Left kidney (tissue), 2 donors: ENCODE measurements around the gene ANO7. TPM values are rescaled to one million over a fixed set of nuclear protein-coding genes. Genes with fewer than 3 reads are reported as not detected.

Source experiments
- DNase-seq: peaks from one replicate; pipeline ENCODE4 v3.0.0-alpha.2; 2013
- polyA plus RNA-seq: library from polyadenylated mRNA; unstranded; fragments of 120-200 nt; gene quantifications from one replicate; pipeline ENCODE4 v1.2.1, GENCODE V29; 2013; ENCODE audit not compliant: insufficient read length

The ANO7 gene
- polyA plus RNA-seq, 1 donor: 2.5 TPM

- DNase-seq: no peak
These were observed 84.9 kb downstream of the ANO7 start for GRCh38 chr2:241273210-241274020.

DNA sequence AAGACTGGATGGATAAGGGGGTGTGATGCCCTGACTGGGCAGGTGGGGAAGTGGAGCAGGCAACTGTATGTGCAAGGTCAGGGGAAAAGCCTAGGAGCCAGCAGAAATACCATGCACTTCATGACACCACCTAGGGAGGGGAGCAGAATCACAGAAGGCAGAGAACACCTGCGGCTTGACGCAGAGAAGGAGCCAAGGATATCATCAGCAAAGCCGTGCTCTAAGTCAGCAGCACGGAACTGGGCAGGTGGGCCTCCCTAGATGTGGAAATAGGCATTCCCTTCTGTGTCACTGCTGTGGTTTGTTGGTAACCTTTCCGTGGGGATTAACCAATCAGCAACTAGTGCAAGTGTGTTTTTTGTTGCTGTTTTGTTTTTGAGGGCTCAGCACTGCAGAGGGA, 85.7 kb downstream of the ANO7 start:
- DNase-seq: no peak

Other genes starting within 250 kb of the ANO7 start
- 8.2 TPM for gene SNED1, start 190.1 kb upstream of the ANO7 start, polyA plus RNA-seq
- 74.1 TPM for gene MTERF4, start 86.4 kb upstream of the ANO7 start, polyA plus RNA-seq
- gene PASK, start 39.2 kb upstream of the ANO7 start, polyA plus RNA-seq: 28.8 TPM
- 83.6 TPM for gene PPP1R7, start 38.2 kb upstream of the ANO7 start, polyA plus RNA-seq
- gene HDLBP, start 127.0 kb downstream of the ANO7 start, polyA plus RNA-seq: 375 TPM
- 675 TPM for gene SEPTIN2, start 127.2 kb downstream of the ANO7 start, polyA plus RNA-seq
- gene FARP2, start 167.6 kb downstream of the ANO7 start, polyA plus RNA-seq: 72.2 TPM